ENCODE data around the gene FGF21.

FGF21 gene

GRCh38 chr19:48755084-48755641 is at the start of gene FGF21:
FGF21 (plus strand) TSS chr19:48755524; CDS start chr19:48756237, 713 bp downstream.
- H3K4me3 ChIP-seq (ENCODE audit: low read length) = no peak within 1 kb of the TSS
- no peak for TF ChIP-seq CTCF (conservative IDR thresholded peaks at IDR 0.05; ENCODE audit: low read depth, low read length)

GRCh38 chr19:48708471-48708870 is 46.9 kb upstream of the FGF21 start:
- no peak for TF ChIP-seq CTCF (conservative IDR thresholded peaks at IDR 0.05; ENCODE audit: low read depth, low read length)
- DNase-seq (ENCODE audit: low read depth) = no peak
- no peak overlapping the region for H3K4me3 ChIP-seq (ENCODE audit: low read length)

More at GRCh38 chr19:48755084-48755641, at the start of gene FGF21:
- no peak for DNase-seq (ENCODE audit: low read depth)

GRCh38 chr19:48711106-48711662 is 44.1 kb upstream of the FGF21 start:
- TF ChIP-seq CTCF (conservative IDR thresholded peaks at IDR 0.05; ENCODE audit: low read depth, low read length) = no peak
- no peak for DNase-seq (ENCODE audit: low read depth)
- no peak overlapping the region for H3K4me3 ChIP-seq (ENCODE audit: low read length)

GRCh38 chr19:48713041-48713863 is 42.1 kb upstream of the FGF21 start:
- peak overlapping the region; percentile 84 for H3K4me3 ChIP-seq (ENCODE audit: low read length)
- TF ChIP-seq CTCF (conservative IDR thresholded peaks at IDR 0.05; ENCODE audit: low read depth, low read length) = peak; percentile 41
- no peak for DNase-seq (ENCODE audit: low read depth)

- peak overlapping the region; percentile 84 for H3K4me3 ChIP-seq (ENCODE audit: low read length)
- TF ChIP-seq CTCF (conservative IDR thresholded peaks at IDR 0.05; ENCODE audit: low read depth, low read length) = no peak
- peak; percentile 95 for DNase-seq (ENCODE audit: low read depth)
Observed at GRCh38 chr19:48713864-48714755, 41.2 kb upstream of the FGF21 start.

- H3K4me3 ChIP-seq (ENCODE audit: low read length) = peak overlapping the region; percentile 58
- no peak for DNase-seq (ENCODE audit: low read depth)
- TF ChIP-seq CTCF (conservative IDR thresholded peaks at IDR 0.05; ENCODE audit: low read depth, low read length) = no peak
Observed at GRCh38 chr19:48714759-48715675, 40.3 kb upstream of the FGF21 start.

All from retinal pigment epithelial cell (primary cell).